ENCODE data around the gene LYZL1.

DNA sequence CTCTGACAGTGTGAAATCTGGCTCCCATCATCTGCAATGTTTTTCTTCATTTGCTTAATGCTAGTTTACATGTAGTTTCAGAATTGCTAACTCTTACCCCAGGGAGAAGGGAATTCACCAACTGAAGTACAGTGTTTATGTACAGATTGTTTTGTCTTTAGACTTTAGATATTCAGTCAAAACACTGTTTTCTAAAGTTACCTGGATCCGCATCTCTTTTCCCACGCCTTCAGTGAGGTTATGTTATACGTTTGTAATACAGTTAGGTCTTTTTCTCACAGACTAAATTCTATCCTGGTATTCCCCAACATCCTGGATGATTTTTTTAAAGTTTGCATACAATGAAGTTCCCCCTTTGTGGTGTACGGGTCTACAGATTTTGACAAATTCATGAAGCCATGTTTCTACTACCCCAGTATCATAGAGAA, 3.2 kb upstream of the LYZL1 start:
- TF ChIP-seq POLR2AphosphoS5 (IDR thresholded peaks at IDR 0.05; ENCODE audit: low read depth, low read length) (no peak), FOXJ3 (CRISPR knock-in tag; IDR thresholded peaks at IDR 0.05) (no peak), TAF1 (IDR thresholded peaks at IDR 0.05; ENCODE audit: borderline replicate concordance, low read depth, low read length) (no peak), EZH2phosphoT487 (IDR thresholded peaks at IDR 0.05; ENCODE audit: borderline replicate concordance, low read depth) (no peak), RCOR1 (IDR thresholded peaks at IDR 0.05; ENCODE audit: low read length) (no peak)
- TF ChIP-seq, protein P1, sequence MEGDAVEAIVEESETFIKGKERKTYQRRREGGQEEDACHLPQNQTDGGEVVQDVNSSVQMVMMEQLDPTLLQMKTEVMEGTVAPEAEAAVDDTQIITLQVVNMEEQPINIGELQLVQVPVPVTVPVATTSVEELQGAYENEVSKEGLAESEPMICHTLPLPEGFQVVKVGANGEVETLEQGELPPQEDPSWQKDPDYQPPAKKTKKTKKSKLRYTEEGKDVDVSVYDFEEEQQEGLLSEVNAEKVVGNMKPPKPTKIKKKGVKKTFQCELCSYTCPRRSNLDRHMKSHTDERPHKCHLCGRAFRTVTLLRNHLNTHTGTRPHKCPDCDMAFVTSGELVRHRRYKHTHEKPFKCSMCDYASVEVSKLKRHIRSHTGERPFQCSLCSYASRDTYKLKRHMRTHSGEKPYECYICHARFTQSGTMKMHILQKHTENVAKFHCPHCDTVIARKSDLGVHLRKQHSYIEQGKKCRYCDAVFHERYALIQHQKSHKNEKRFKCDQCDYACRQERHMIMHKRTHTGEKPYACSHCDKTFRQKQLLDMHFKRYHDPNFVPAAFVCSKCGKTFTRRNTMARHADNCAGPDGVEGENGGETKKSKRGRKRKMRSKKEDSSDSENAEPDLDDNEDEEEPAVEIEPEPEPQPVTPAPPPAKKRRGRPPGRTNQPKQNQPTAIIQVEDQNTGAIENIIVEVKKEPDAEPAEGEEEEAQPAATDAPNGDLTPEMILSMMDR (IDR thresholded peaks at IDR 0.05), result no peak

All from SK-N-SH (cell line).